Duodenal mucosa (tissue), 2 donors: ENCODE data around the gene TCL1A.

Experiments
- H3K27ac ChIP-seq: one replicate; pipeline ENCODE4 v1.7.0; 2013; ENCODE audit warnings: low read depth, low read length
- H3K27me3 ChIP-seq, 2 donors: one replicate each; pipeline ENCODE4 v1.7.0; 2013; ENCODE audit warnings: low read length in 2 of 2, control low read depth in 1 of 2; ENCODE audit not compliant: insufficient read depth in 2 of 2, control insufficient read depth in 1 of 2
- H3K36me3 ChIP-seq, 2 donors: one replicate each; pipeline ENCODE4 v1.7.0; 2013; ENCODE audit warnings: low read length in 2 of 2, control low read depth in 1 of 2; ENCODE audit not compliant: insufficient read depth in 2 of 2, control insufficient read depth in 1 of 2
- H3K4me1 ChIP-seq, 2 donors: one replicate each; pipeline ENCODE4 v1.7.0; 2013; ENCODE audit warnings: low read length in 2 of 2, control low read depth in 1 of 2; ENCODE audit not compliant: insufficient read depth in 2 of 2, control insufficient read depth in 1 of 2
- H3K4me3 ChIP-seq, 2 donors: one replicate each; pipeline ENCODE4 v1.7.0; 2013; ENCODE audit warnings: low read length in 2 of 2, low read depth in 1 of 2
- H3K9ac ChIP-seq, 2 donors: one replicate each; pipeline ENCODE4 v1.7.0; 2013; ENCODE audit warnings: low read length in 2 of 2, low read depth in 1 of 2
- H3K9me3 ChIP-seq, 2 donors: one replicate each; pipeline ENCODE4 v1.7.0; 2013; ENCODE audit warnings: low read length in 2 of 2, control low read depth in 1 of 2; ENCODE audit not compliant: control insufficient read depth in 1 of 2

Gene TCL1A

DNA sequence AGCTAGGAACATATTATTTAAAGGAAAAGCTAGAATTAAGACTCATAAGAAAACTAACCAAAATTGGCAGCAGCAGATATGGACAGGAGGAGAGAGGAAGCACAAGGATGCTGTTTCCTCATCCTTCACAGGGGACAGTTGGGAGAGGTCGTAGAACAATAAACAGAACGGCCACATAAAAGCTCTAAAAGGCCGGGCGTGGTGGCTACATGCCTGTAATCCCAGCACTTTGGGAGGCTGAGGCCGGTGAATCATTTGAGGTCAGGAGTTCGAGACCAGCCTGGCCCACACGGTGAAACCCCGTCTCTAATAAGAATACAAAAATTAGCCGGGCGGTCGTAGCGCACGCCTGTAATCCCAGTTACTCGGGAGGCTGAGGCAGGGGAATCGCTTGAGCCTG, 17.2 kb downstream of the TCL1A start:
- H3K9me3 ChIP-seq: no peaks in the 10 kb centered on the region
- peaks cover 0 to 3% of the 10 kb centered on the region in 2 donors for H3K27me3 ChIP-seq
- no peak overlapping the region for H3K27ac ChIP-seq
- no peak overlapping the region for H3K9ac ChIP-seq
- H3K36me3 ChIP-seq: no peaks in the 10 kb centered on the region
- H3K4me1 ChIP-seq: no peaks in the 10 kb centered on the region
- no peak overlapping the region for H3K4me3 ChIP-seq

DNA sequence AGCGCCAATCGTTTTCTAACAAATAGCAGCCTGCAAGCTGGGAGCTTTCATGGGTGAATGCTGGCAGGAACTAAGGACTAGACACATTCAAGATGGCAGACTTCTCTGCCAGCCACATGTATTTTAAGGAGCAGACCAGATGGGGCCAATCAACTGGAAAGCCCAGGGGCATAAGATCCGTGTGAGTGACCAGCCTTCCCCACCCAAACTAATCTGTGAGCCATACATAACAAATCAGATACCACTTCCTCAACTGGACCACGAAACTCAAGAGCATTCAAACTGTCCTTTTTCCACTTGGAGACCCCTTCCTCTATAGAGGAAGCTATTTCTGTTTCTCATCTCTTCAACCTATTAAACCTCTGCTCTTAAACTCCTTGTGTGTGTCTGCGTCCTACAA, 18.0 kb downstream of the TCL1A start:
- Histone ChIP-seq H3K9ac (no peak overlapping the region), H3K27ac (no peak overlapping the region), H3K36me3 (no peaks in the 10 kb centered on the region), H3K4me1 (no peaks in the 10 kb centered on the region), H3K9me3 (no peaks in the 10 kb centered on the region), H3K27me3 (peaks cover 2 to 3% of the 10 kb centered on the region in 2 donors), H3K4me3 (no peak overlapping the region)

DNA sequence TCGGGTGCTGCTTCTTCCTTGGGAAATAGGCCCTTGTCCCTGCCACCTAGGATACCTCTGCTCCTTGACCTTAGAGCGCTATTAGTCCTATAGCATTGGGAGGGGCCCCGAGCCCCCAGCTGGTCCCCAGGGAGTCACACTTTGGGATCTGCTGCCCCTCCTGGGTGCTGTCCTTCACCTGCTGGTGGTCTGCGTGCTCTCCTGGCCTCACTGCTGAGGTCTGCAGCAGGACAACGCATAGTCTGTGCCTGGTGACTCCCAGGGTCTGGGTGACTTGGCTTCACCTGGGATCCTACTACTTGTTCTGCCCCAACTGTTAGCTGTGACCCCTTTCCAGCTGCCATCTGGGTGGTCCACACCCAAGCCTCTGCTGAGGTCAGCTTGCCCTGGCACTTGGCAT, 18.9 kb downstream of the TCL1A start:
- Histone ChIP-seq H3K9ac (no peak overlapping the region), H3K4me1 (no peaks in the 10 kb centered on the region), H3K27me3 (peaks cover 3 to 4% of the 10 kb centered on the region in 2 donors), H3K36me3 (no peaks in the 10 kb centered on the region), H3K4me3 (no peak overlapping the region), H3K27ac (no peak overlapping the region), H3K9me3 (no peaks in the 10 kb centered on the region)

- no peak overlapping the region for H3K27ac ChIP-seq
- H3K9ac ChIP-seq: no peak overlapping the region
- no peak overlapping the region for H3K4me3 ChIP-seq
- H3K36me3 ChIP-seq: no peaks in the 10 kb centered on the region
- peaks cover 0 to 4% of the 10 kb centered on the region in 2 donors for H3K27me3 ChIP-seq
- no peaks in the 10 kb centered on the region for H3K4me1 ChIP-seq
- no peaks in the 10 kb centered on the region for H3K9me3 ChIP-seq
Measured at GRCh38 chr14:95692109-95692508, 21.8 kb downstream of the TCL1A start.

DNA sequence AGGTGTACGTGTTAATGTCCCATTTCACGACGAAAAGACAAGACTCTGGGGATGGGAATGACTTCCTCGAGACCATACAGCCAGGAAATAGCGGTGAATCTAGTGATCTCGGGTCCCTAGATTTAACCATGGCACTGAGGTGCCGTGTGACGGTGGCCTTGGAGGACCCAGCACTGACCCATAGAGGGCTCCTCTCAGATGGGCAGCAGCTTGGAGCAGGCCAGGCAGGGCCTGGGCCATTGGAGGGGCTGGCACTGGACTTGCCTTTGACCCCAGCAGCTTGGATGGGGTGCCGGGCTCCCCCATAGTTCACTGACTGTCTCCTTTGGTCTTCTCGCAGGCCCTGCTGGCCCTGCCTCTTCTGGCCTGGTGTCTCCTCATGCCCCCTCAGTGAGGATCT, 22.3 kb downstream of the TCL1A start:
- Histone ChIP-seq H3K27ac (no peak overlapping the region), H3K9ac (no peak overlapping the region), H3K27me3 (peaks cover 0 to 4% of the 10 kb centered on the region in 2 donors), H3K4me3 (no peak overlapping the region), H3K4me1 (no peaks in the 10 kb centered on the region), H3K9me3 (no peaks in the 10 kb centered on the region), H3K36me3 (no peaks in the 10 kb centered on the region)

DNA sequence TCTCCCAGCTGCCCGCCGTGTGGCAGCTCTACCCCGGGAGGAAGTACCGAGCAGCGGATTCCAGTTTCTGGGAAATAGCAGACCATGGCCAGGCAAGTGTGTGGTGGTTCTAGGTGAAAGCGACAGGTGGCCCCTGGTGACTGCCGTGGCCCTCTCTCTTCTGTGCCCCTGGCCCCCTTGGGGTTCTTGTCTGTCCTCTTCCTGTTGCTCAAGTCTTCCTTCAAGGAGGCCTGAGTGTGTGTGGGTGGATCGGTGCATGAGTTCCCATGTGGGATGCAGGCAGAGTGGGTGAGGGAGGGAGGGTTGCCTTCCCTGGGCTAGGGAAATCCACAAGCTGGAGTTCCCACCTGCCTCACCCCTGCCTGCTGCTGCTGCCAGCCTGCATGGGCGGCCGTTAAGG, 23.1 kb downstream of the TCL1A start:
- Histone ChIP-seq H3K9ac (no peak overlapping the region), H3K27me3 (peaks cover 0 to 4% of the 10 kb centered on the region in 2 donors), H3K27ac (no peak overlapping the region), H3K36me3 (no peaks in the 10 kb centered on the region), H3K4me3 (no peak overlapping the region), H3K4me1 (no peaks in the 10 kb centered on the region), H3K9me3 (no peaks in the 10 kb centered on the region)

GRCh38 chr14:95689441-95689840, 24.5 kb downstream of the TCL1A start:
- no peaks in the 10 kb centered on the region for H3K9me3 ChIP-seq
- no peak overlapping the region for H3K4me3 ChIP-seq
- no peak overlapping the region for H3K27ac ChIP-seq
- peaks cover 4 to 6% of the 10 kb centered on the region in 2 donors for H3K27me3 ChIP-seq
- H3K9ac ChIP-seq: no peak overlapping the region
- H3K4me1 ChIP-seq: no peaks in the 10 kb centered on the region
- H3K36me3 ChIP-seq: no peaks in the 10 kb centered on the region

GRCh38 chr14:95686935-95687334, 27.0 kb downstream of the TCL1A start:
- H3K9me3 ChIP-seq: no peaks in the 10 kb centered on the region
- no peak overlapping the region for H3K27ac ChIP-seq
- H3K4me3 ChIP-seq: no peak overlapping the region
- H3K4me1 ChIP-seq: no peaks in the 10 kb centered on the region
- H3K9ac ChIP-seq: no peak overlapping the region
- H3K27me3 ChIP-seq: peaks cover 4 to 6% of the 10 kb centered on the region in 2 donors
- no peaks in the 10 kb centered on the region for H3K36me3 ChIP-seq

- Histone ChIP-seq H3K27me3 (peaks cover 4 to 6% of the 10 kb centered on the region in 2 donors), H3K4me3 (no peak within 1 kb of the TSS), H3K9ac (no peak within 1 kb of the TSS), H3K9me3 (no peaks in the 10 kb centered on the region), H3K4me1 (no peaks in the 10 kb centered on the region), H3K36me3 (no peaks in the 10 kb centered on the region), H3K27ac (no peak within 1 kb of the TSS)
Measured at GRCh38 chr14:95685978-95686922, 27.7 kb downstream of the TCL1A start, which contains the start of gene TCL1B. TSS of gene TCL1B (plus strand) at chr14:95686426. CDS start at chr14:95686468, 42 bp downstream.

GRCh38 chr14:95683793-95684192, 30.1 kb downstream of the TCL1A start:
- Histone ChIP-seq H3K4me3 (no peak overlapping the region), H3K4me1 (no peaks in the 10 kb centered on the region), H3K9ac (no peak overlapping the region), H3K36me3 (no peaks in the 10 kb centered on the region), H3K27ac (no peak overlapping the region), H3K9me3 (no peaks in the 10 kb centered on the region), H3K27me3 (peaks cover 0 to 6% of the 10 kb centered on the region in 2 donors)
